Fibroblast of mammary gland (primary cell): ENCODE data around the gene CDH13.

Experiments used
- DNase-seq: peaks from one replicate; pipeline ENCODE4 v3.0.0-alpha.2; 2010; ENCODE audit warnings: low read depth
- H3K4me3 ChIP-seq: 2 replicates; pipeline ENCODE4 v1.5.1; 2011; ENCODE audit warnings: low read depth, mild to moderate bottlenecking, low read length, moderate library complexity; ENCODE audit not compliant: control insufficient read depth
- TF ChIP-seq, protein P1 (sequence below): conservative IDR thresholded peaks from 2 replicates; pipeline ENCODE4 v1.5.1; 2011; ENCODE audit warnings: low read depth, low read length, inconsistent platforms; ENCODE audit not compliant: control insufficient read depth, insufficient read depth

CDH13 gene

DNA sequence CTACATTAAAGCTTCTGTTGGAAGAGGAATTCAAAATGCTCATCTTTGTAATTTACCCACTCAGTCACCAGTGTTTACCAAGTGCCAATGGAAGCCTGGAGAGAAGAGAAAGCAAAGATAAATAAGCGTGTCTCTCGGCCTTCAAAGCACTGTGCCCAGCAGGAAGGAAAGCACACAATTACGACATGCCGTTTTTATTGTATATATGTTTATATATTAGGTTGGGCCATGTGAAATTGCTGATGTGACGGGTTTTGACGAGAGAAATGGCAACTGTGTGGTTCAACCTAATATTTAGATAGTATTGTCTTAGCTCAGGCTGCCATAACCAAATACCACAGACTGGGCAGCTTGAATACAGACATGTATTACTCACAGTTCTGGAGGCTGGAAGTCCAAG lies 1101.7 kb downstream of the CDH13 start:
- no peak for DNase-seq
- H3K4me3 ChIP-seq, result no peak overlapping the region
- TF ChIP-seq, protein P1, sequence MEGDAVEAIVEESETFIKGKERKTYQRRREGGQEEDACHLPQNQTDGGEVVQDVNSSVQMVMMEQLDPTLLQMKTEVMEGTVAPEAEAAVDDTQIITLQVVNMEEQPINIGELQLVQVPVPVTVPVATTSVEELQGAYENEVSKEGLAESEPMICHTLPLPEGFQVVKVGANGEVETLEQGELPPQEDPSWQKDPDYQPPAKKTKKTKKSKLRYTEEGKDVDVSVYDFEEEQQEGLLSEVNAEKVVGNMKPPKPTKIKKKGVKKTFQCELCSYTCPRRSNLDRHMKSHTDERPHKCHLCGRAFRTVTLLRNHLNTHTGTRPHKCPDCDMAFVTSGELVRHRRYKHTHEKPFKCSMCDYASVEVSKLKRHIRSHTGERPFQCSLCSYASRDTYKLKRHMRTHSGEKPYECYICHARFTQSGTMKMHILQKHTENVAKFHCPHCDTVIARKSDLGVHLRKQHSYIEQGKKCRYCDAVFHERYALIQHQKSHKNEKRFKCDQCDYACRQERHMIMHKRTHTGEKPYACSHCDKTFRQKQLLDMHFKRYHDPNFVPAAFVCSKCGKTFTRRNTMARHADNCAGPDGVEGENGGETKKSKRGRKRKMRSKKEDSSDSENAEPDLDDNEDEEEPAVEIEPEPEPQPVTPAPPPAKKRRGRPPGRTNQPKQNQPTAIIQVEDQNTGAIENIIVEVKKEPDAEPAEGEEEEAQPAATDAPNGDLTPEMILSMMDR, result no peak

DNA sequence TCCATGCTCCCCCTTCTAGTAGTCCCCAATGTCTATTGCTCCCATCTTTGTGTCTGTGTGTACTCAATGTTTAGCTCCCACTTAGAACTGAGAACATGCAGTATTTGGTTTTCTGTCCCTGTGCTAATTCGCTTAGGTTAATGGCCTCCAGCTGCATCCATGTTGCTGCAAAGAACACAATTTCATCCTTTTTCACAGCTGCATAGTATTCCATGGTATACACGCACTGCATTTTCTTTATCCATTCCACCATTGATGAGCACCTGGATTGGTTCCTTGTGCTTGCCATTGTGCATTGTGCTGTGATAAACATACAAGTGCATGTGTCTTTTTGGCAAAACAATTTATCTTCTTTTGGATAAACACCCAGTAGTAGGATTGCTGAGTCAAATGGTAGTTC lies 1104.0 kb downstream of the CDH13 start:
- no peak for DNase-seq
- TF ChIP-seq, protein P1, result no peak
- no peak overlapping the region for H3K4me3 ChIP-seq

DNA sequence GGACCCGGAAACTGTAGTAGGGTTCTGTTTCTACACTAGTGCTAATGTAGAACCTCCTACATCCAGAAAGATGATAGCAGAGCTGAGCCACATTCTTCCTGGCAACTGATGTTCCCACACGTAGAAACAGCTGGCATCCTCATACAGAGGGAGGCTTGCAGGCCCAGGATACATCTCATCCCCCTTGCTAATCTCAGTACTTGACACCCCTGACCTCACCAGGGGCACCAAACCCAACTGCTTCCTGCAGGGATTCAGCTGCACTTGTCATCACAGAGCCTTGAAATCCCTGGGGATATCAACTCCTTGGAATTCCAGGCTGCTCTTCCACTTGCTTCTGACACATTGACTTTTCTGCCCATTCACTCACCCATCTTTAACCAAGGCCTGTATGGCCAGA lies 1105.8 kb downstream of the CDH13 start:
- no peak for DNase-seq
- H3K4me3 ChIP-seq, result no peak overlapping the region
- TF ChIP-seq, protein P1, result no peak

DNA sequence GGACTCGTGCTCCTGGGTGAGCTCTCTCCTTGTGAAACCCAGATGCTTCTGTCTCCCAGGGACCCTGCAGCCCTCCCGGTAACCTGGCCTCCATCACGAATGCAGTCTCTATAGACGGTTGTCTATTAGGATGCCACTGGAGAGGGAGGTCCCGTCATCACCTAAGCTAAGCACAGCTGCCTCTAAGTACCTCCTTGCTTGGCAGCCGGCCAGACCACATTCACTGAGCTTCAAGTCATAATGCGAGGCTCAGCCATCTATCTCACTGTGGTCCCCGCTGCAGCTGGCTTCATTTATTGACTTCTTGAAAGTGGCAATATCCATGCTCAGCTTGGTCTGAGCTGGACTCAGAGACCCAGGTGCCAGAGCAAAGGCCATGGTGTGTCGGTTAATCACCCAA lies 1106.5 kb downstream of the CDH13 start:
- TF ChIP-seq, protein P1, result no peak
- no peak for DNase-seq
- no peak overlapping the region for H3K4me3 ChIP-seq

DNA sequence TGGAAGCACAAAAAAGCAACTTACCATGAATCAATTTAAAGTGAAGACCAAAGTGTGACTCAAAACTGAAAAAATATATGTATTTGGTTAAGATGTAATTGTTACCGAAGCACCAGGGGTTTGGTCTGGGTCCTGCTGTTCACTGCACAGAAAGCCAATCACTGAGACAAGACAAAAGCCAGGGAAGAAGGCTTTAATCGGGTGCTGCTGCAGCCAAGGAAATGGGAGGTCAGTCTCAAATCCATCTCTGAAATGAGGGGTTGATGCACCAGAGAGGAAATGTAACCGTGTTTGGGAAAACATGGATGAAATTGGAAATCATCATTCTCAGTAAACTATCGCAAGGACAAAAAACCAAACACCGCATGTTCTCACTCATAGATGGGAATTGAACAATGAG lies 1107.4 kb downstream of the CDH13 start:
- TF ChIP-seq, protein P1, result no peak
- no peak overlapping the region for H3K4me3 ChIP-seq
- no peak for DNase-seq

DNA sequence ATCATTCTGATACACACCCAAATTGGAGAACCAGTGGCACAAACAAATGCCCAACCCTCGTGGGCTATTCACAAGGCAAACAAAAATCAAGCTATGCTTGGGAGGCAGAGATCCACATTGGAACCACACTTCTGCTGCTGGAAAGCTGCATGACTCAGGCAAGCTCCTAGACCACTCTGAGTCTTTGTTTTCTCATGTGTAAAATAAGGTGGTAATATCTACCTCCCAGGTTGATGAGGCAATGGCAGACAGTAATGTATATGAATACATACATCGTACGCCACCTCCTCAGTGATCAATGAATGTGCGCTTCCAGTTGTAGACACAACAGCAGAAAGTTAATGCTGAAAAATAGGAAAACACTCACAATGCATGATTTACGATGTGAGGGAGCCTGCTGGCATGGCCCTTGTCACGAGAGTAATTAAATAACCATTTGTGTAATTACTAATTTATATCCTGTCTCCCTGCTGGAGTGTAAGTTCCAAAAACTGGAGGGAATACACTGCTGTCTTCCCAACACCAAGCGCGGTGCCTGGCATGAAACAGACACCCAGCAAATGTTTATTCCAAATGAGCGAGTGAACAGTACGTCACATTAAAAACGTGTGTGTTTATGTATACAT lies 1111.1 kb downstream of the CDH13 start:
- no peak overlapping the region for H3K4me3 ChIP-seq
- TF ChIP-seq, protein P1, result no peak
- no peak for DNase-seq
